H1 (cell line): Measurements from ENCODE around the gene CABP2. TPM values are rescaled to one million over a fixed set of nuclear protein-coding genes. Genes with fewer than 3 reads are reported as not detected.

Source experiments
- CHD7 ChIP-seq: fragments of 300-600 bp; sonication (generic); IDR thresholded peaks from 2 replicates; pipeline ENCODE4 v1.7.1; 2012; ENCODE audit warnings: low read length, moderate library complexity, mild to moderate bottlenecking, inconsistent platforms; ENCODE audit not compliant: insufficient replicate concordance
- TAF7 ChIP-seq: optimal IDR thresholded peaks from 2 replicates; pipeline ENCODE3; 2011; ENCODE audit warnings: low read depth, mild to moderate bottlenecking, inconsistent platforms, low read length, moderate library complexity, borderline replicate concordance
- polyA plus RNA-seq, 7 experiments: library from polyadenylated mRNA; depleted of rRNA in 3 of 7; stranded (reverse) in 5 of 7; unstranded in 2 of 7; fragments of >200 nt in 5 of 7; fragments of 200-250 nt in 2 of 7; gene quantifications; 1 replicate in 5 of 7; 2 replicates in 1 of 7; 4 replicates in 1 of 7; pipeline versions ENCODE4 v1.2.1 to v1.2.3, GENCODE V29; 2011 to 2013; ENCODE audit warnings: missing spikeins in 2 of 7, mixed read lengths in 2 of 7
- total RNA-seq: library from RNA; stranded (reverse); fragmentation: NEBNext Ultra II Directional; extraction: Animal tissue kit (Norgen Biotek cat#: 25700); gene quantifications from 2 replicates; pipeline ENCODE4 v1.2.1, GENCODE V29; 2021

The CABP2 gene
- total and polyA plus RNA-seq, 2 of the 8 experiments (the other 6 are each of a cell fraction or from before 2014, with no cell fraction given), result not detected

GRCh38 chr11:67500484-67500821 is 22.8 kb downstream of the CABP2 start (continued):
- TF ChIP-seq CHD7, result no peak
- no peak for TF ChIP-seq TAF7
